ENCODE data around the gene SLC15A1. TPM values are rescaled to one million over a fixed set of nuclear protein-coding genes. Genes with fewer than 3 reads are reported as not detected.

SLC15A1 gene
- total RNA-seq, 1 experiment from 2014 or later = 2.6 TPM

- H4K20me1 ChIP-seq (ENCODE audit: insufficient read depth) = no peaks in the 10 kb centered on the region
- ChIA-PET CTCF (no interaction called here), RAD21 (ENCODE audit: low non-redundant PET in 1 of 2, low total read pairs in 2 of 2, uncharacterized antibody in 2 of 2, unreplicated experiment in 2 of 2) (interaction anchor here in 1 of 2 experiments (0.8 kb wide), 1 partner anchor 103 kb away, joined by 3 read pairs; no protein-coding TSS in a partner anchor), POLR2A (interaction anchor here (0.6 kb wide), 1 partner anchor 1100 kb away, joined by 3 read pairs; no protein-coding TSS in a partner anchor)
- no peak overlapping the region; the same call in 1 of the 2 replicates for H3K9ac ChIP-seq (ENCODE audit: low read length)
- H3K27ac ChIP-seq (ENCODE audit: low read depth, low read length) = no peak overlapping the region; the same call in 1 of the 2 replicates
- no peaks in the 10 kb centered on the region for H3K9me3 ChIP-seq (ENCODE audit: control insufficient read depth in 1 of 2, insufficient read depth in 1 of 2, low read depth in 1 of 2, low read length in 2 of 2)
- TF ChIP-seq SRF (IDR thresholded peaks at IDR 0.05; ENCODE audit: low read depth) (no peak), ZNF274 (IDR thresholded peaks at IDR 0.05; ENCODE audit: low read depth, low read length) (no peak), ELF1 (IDR thresholded peaks at IDR 0.05; ENCODE audit: borderline replicate concordance, low read depth) (no peak), EZH2 (IDR thresholded peaks at IDR 0.05) (no peak), CBX3 (IDR thresholded peaks at IDR 0.05; ENCODE audit: low read depth) (no peak), TCF7L2 (IDR thresholded peaks at IDR 0.05; ENCODE audit: borderline replicate concordance, extremely low read depth, insufficient read depth, insufficient read length) (no peak), POLR2AphosphoS5 (IDR thresholded peaks at IDR 0.05; ENCODE audit: low read depth, low read length) (no peak)
- H3K79me2 ChIP-seq (ENCODE audit: insufficient read depth, low read length) = no peaks in the 10 kb centered on the region
- BruUV-seq (replicated peaks) = TSS peak; percentile 95
- intact Hi-C loops (cut with micrococcal nuclease) = no loop called here
- peak overlapping the region; percentile 24 for H2AFZ ChIP-seq (ENCODE audit: low read depth, low read length, poor library complexity, severe bottlenecking)
- no peaks in the 10 kb centered on the region for H3K9me2 ChIP-seq (ENCODE audit: insufficient read depth)
- ATAC-seq = peak; percentile 33
- no peaks in the 10 kb centered on the region for H3K36me3 ChIP-seq (ENCODE audit: control insufficient read depth in 1 of 2, insufficient read depth in 2 of 2, low read length in 2 of 2)
- DNase-seq (ENCODE audit: low read depth, low spot score) = no peak
- peaks cover 15 to 32% of the 10 kb centered on the region in 2 experiments for H3K4me1 ChIP-seq (ENCODE audit: control insufficient read depth in 1 of 2, insufficient read depth in 2 of 2, low read length in 2 of 2)
- H3K27me3 ChIP-seq (ENCODE audit: insufficient read depth, low read length) = no peaks in the 10 kb centered on the region
- H3K4me2 ChIP-seq (ENCODE audit: low read length) = peak overlapping the region; percentile 81
- peak overlapping the region in 1 of 2 experiments; percentile 46; a peak in 1 of 4 replicates for H3K4me3 ChIP-seq (replicated peaks in 1 of 2; ENCODE audit: low read depth in 1 of 2, low read length in 2 of 2)
Measured at GRCh38 chr13:98776644-98777043, 24.2 kb upstream of the SLC15A1 start.

DNA sequence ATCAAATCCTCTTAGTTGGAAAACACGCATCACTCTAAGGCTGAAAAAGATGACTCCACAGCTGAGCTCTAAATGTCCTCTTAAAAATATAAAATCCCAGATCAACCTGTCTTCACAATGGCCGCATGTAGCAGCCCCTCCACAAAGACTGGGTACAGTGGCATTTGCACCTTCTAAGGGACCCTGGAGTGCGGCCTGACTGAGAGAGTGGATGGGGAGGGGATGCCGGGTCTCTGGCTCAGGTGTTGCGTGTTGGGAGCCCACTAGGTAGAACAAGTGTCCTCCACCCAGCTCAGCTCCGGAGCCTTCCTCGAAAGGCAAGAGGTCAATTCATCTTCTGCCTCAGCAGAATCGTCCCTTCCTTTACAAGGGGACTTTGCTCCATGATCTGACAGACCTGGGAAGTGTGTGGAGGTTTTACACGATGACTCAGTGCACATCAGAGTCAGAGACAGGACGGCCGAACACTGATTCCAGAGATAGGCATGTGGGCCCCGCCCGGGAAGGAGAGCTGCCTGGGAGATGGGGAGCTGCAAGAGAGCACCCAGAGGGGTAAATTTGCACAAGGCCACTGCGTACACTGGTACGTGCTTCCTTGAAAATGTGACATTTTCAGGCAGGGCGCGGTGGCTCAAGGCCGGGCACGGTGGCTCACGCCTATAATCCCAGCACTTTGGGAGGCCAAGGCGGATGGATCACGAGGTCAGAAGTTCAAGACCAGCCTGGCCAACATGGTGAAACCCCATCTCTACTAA is 23.5 kb upstream of the SLC15A1 start:
- peak overlapping the region; percentile 51 for H3K9ac ChIP-seq (ENCODE audit: low read length)
- no peaks in the 10 kb centered on the region for H3K9me3 ChIP-seq (ENCODE audit: control insufficient read depth in 1 of 2, insufficient read depth in 1 of 2, low read depth in 1 of 2, low read length in 2 of 2)
- intact Hi-C loops (cut with micrococcal nuclease) = no loop called here
- H2AFZ ChIP-seq (ENCODE audit: low read depth, low read length, poor library complexity, severe bottlenecking) = peak overlapping the region; percentile 78
- no peaks in the 10 kb centered on the region for H3K79me2 ChIP-seq (ENCODE audit: insufficient read depth, low read length)
- TF ChIP-seq JUND (IDR thresholded peaks at IDR 0.05) (peak; percentile 93), CBX3 (IDR thresholded peaks at IDR 0.05; ENCODE audit: low read depth) (peak; percentile 98), MAX (IDR thresholded peaks at IDR 0.05) (peak; percentile 73; the same call in 1 of the 2 replicates), TCF7L2 (IDR thresholded peaks at IDR 0.05; ENCODE audit: borderline replicate concordance, extremely low read depth, insufficient read depth, insufficient read length) (peak; percentile 84), SP1 (IDR thresholded peaks at IDR 0.05; ENCODE audit: low read depth) (peak; percentile 88), SIN3A (IDR thresholded peaks at IDR 0.05; ENCODE audit: low read depth) (peak; percentile 64; the same call in 1 of the 2 replicates), YY1 (IDR thresholded peaks at IDR 0.05; ENCODE audit: extremely low read depth, insufficient replicate concordance, low read depth, low read length) (no peak), EZH2 (IDR thresholded peaks at IDR 0.05) (no peak), SRF (IDR thresholded peaks at IDR 0.05; ENCODE audit: low read depth) (peak; percentile 71), FOSL1 (IDR thresholded peaks at IDR 0.05; ENCODE audit: low read depth) (peak; percentile 91), ELF1 (IDR thresholded peaks at IDR 0.05; ENCODE audit: borderline replicate concordance, low read depth) (no peak), RAD21 (IDR thresholded peaks at IDR 0.05; ENCODE audit: low read depth) (peak; percentile 30; the same call in 1 of the 2 replicates), EGR1 (IDR thresholded peaks at IDR 0.05; ENCODE audit: low read depth) (no peak), CEBPB (IDR thresholded peaks at IDR 0.05; ENCODE audit: low read depth) (peak; percentile 22; the same call in 1 of the 2 replicates), POLR2A (IDR thresholded peaks at IDR 0.05; ENCODE audit: borderline replicate concordance, extremely low read depth, insufficient read depth, insufficient read length) (no peak)
- ChIA-PET POLR2A (interaction anchor here (0.6 kb wide), 1 partner anchor 1100 kb away, joined by 3 read pairs; no protein-coding TSS in a partner anchor), CTCF (no interaction called here), RAD21 (ENCODE audit: low non-redundant PET in 1 of 2, low total read pairs in 2 of 2, uncharacterized antibody in 2 of 2, unreplicated experiment in 2 of 2) (interaction anchor here in 1 of 2 experiments (0.8 kb wide), 1 partner anchor 103 kb away, joined by 3 read pairs; no protein-coding TSS in a partner anchor)
- DNase-seq (ENCODE audit: low read depth, low spot score) (peak; percentile 88), ATAC-seq (peak; percentile 95)
- H3K4me3 ChIP-seq (replicated peaks in 1 of 2; ENCODE audit: low read depth in 1 of 2, low read length in 2 of 2) = peak overlapping the region; percentile 19 to 46
- peak overlapping the region; percentile 81 for H3K4me2 ChIP-seq (ENCODE audit: low read length)
- no peaks in the 10 kb centered on the region for H3K9me2 ChIP-seq (ENCODE audit: insufficient read depth)
- no peaks in the 10 kb centered on the region for H4K20me1 ChIP-seq (ENCODE audit: insufficient read depth)
- peak overlapping the region; percentile 6; the same call in 1 of the 2 replicates for H3K27ac ChIP-seq (ENCODE audit: low read depth, low read length)
- no peaks in the 10 kb centered on the region for H3K36me3 ChIP-seq (ENCODE audit: control insufficient read depth in 1 of 2, insufficient read depth in 2 of 2, low read length in 2 of 2)
- no peaks in the 10 kb centered on the region for H3K27me3 ChIP-seq (ENCODE audit: insufficient read depth, low read length)
- H3K4me1 ChIP-seq (ENCODE audit: control insufficient read depth in 1 of 2, insufficient read depth in 2 of 2, low read length in 2 of 2) = peaks cover 15 to 32% of the 10 kb centered on the region in 2 experiments
- BruUV-seq (replicated peaks) = no TSS peak

Measured in HCT116 (cell line).